RWPE1 (cell line): ENCODE measurements around the gene DNAH14.
A peak's percentile ranks its signal among the peaks of the same experiment; 100 is the strongest.
"Not testable (repeated sequence)": the region's sequence is repeated elsewhere in the genome, so short reads cannot be mapped to it uniquely, and the experiment has no call there.

Experiments
- CTCF ChIA-PET: fragments of 350-600 bp; sonication (Branson Sonifier 250); formaldehyde crosslinking; extraction: SDS; loops from one replicate; lab custom pipeline; 2021; lab: Yijun Ruan, JAX
- POLR2A ChIA-PET: fragments of 400-600 bp; formaldehyde crosslinking; extraction: SDS; loops from one replicate; lab custom pipeline; 2020; ENCODE audit warnings: antibody characterized with exemption; ENCODE audit not compliant: low non-redundant PET; lab: Yijun Ruan, JAX
- DNase-seq: peaks from one replicate; pipeline ENCODE4 v3.0.0; 2012; ENCODE audit warnings: low spot score
- H3K27ac ChIP-seq: fragments of 450-650 bp; 2 replicates; pipeline ENCODE4 v1.5.1; 2017
- CTCF ChIP-seq: fragments of 450-650 bp; conservative IDR thresholded peaks from 2 replicates; pipeline ENCODE4 v1.5.1; 2017; ENCODE audit warnings: low read depth, mild to moderate bottlenecking

Gene DNAH14

GRCh38 chr1:225374996-225375395, 445.5 kb downstream of the DNAH14 start:
- no peak for DNase-seq
- no peak for TF ChIP-seq CTCF
- ChIA-PET POLR2A (no interaction called here), CTCF (no interaction called here)
- H3K27ac ChIP-seq, result no peak overlapping the region

DNA sequence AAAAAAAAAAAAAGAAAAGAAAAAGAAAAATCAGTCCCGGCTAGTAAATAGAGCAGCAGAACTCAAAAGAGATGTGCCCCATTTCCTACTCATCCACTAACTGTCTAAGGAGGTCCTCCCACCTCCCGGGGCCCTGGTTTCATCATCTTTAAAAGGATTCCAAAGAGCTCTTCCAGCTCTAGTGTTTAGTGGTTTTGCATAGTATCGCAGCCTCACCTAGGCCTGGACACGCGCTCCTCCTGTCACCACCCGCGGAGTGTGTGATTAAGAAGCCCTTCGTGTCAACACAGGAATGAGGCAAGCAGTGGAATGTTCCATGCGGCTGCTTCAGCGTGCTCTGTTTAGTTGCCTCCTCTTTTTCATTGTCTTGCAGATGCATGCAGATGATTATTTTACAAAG, 449.4 kb downstream of the DNAH14 start:
- H3K27ac ChIP-seq, result peak overlapping the region; percentile 63
- peak; percentile 88 for DNase-seq
- ChIA-PET CTCF (interaction anchor here (0.6 to 0.7 kb wide), 2 partner anchors 43 to 660 kb away, joined by 3 read pairs; no protein-coding TSS in a partner anchor), POLR2A (interaction anchor here (0.7 kb wide), 1 partner anchor 48 kb away, joined by 4 read pairs; no protein-coding TSS in a partner anchor)
- no peak for TF ChIP-seq CTCF

- TF ChIP-seq CTCF, result no peak
- ChIA-PET POLR2A (no interaction called here), CTCF (interaction anchor here (0.6 to 1.4 kb wide), 2 partner anchors 62 to 65 kb away, joined by 3 to 5 read pairs; no protein-coding TSS in a partner anchor)
- H3K27ac ChIP-seq, result no peak overlapping the region
- no peak for DNase-seq
These were observed 451.2 kb downstream of the DNAH14 start for GRCh38 chr1:225380691-225381090.

- H3K27ac ChIP-seq, POLR2A ChIA-PET, DNase-seq, CTCF ChIA-PET: not testable (repeated sequence)
These were observed 457.4 kb downstream of the DNAH14 start for GRCh38 chr1:225386860-225387259.

GRCh38 chr1:225388372-225388771, 458.9 kb downstream of the DNAH14 start:
- POLR2A ChIA-PET, result no interaction called here
- TF ChIP-seq CTCF, result no peak
- CTCF ChIA-PET, result interaction anchor here (0.7 kb wide), 1 partner anchor 219 kb away, joined by 6 read pairs; no protein-coding TSS in a partner anchor
- no peak overlapping the region for H3K27ac ChIP-seq
- no peak for DNase-seq

DNA sequence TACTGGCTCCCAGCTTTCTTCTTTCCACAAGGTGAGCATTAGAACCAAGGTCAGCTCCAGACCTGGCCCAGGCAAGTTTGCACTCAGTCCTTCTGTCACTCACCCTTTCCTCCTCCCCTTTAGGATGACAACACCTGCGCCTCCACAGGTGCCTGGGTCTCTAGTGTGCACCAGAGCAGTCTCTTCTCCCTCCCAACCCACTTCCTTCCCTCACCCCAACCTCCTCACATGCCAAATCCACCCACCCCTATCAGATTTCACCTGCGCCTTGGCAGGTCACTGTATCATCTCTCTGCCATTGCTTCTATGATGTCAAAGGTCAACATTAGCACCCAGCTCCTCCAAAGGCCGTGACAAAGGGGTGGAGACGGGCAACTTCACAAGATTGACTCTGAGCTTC, 460.4 kb downstream of the DNAH14 start:
- no peak for TF ChIP-seq CTCF

DNA sequence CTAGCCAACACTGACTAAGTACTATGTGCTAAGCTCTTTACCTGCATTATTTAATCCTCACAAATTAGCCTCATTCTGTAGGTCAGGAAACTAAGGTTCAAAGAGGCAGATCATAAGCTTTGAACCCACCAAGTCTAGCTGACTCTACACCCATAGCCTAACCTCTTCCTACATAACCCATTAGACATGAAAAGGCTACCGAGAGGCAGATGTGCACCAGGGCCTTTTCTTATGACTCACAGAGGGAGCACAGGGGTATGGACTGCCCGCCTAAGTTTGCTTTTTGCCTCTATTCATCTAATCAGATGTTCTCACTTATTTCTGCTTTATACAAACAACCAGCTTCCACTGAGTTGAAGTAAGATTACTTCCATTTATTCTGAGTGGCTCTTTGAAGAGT, 466.9 kb downstream of the DNAH14 start:
- no peak for DNase-seq
- ChIA-PET POLR2A (interaction anchor here (0.5 kb wide), 1 partner anchor 288 kb away, joined by 3 read pairs; no protein-coding TSS in a partner anchor), CTCF (interaction anchor here (1.1 to 1.2 kb wide), 2 partner anchors 78 kb away, joined by 3 read pairs; no protein-coding TSS in a partner anchor)
- TF ChIP-seq CTCF, result no peak
- no peak overlapping the region for H3K27ac ChIP-seq

More for the DNA sequence above, 460.4 kb downstream of the DNAH14 start:
- ChIA-PET POLR2A (no interaction called here), CTCF (interaction anchor here (0.7 kb wide), 1 partner anchor 46 kb away, joined by 3 read pairs; no protein-coding TSS in a partner anchor)
- no peak overlapping the region for H3K27ac ChIP-seq
- DNase-seq, result no peak
